GM12878 (cell line): ENCODE data around the gene SLC16A10. TPM values are rescaled to one million over a fixed set of nuclear protein-coding genes. Genes with fewer than 3 reads are reported as not detected.

Source experiments
- ASH2L ChIP-seq: fragments of 300-600, 200-600 bp; sonication (generic); IDR thresholded peaks from 2 replicates; pipeline ENCODE4 v1.6.1; 2017; ENCODE audit warnings: low read depth, mild to moderate bottlenecking, borderline replicate concordance
- ATF7 ChIP-seq: fragments of 450-650 bp; IDR thresholded peaks from 2 replicates; pipeline ENCODE4 v1.6.1; 2016; ENCODE audit warnings: low read depth, mild to moderate bottlenecking
- BCL11A ChIP-seq: IDR thresholded peaks from 2 replicates; pipeline ENCODE4 v1.6.1; 2011; ENCODE audit warnings: low read depth, low read length
- BHLHE40 ChIP-seq, 2 experiments: fragments of 450-650 bp in 1 of 2; IDR thresholded peaks; 2 replicates each; pipeline ENCODE4 v1.6.1; 2011 to 2017; ENCODE audit warnings: low read depth in 2 of 2, borderline replicate concordance in 1 of 2, improper control_type of control experiment in 1 of 2, low read length in 1 of 2, mild to moderate bottlenecking in 1 of 2
- DPF2 ChIP-seq: fragments of 450-650 bp; IDR thresholded peaks from 2 replicates; pipeline ENCODE4 v1.6.1; 2017; ENCODE audit warnings: mild to moderate bottlenecking
- IRF4 ChIP-seq: IDR thresholded peaks from 2 replicates; pipeline ENCODE4 v1.6.1; 2011; ENCODE audit warnings: low read depth, low read length
- KAT2A ChIP-seq: conservative IDR thresholded peaks from 2 replicates; pipeline ENCODE4 v1.6.1; 2011; ENCODE audit warnings: low read depth, low read length; ENCODE audit not compliant: control insufficient read depth
- LARP7 ChIP-seq: fragments of 450-650 bp; IDR thresholded peaks from 2 replicates; pipeline ENCODE4 v1.6.1; 2017; ENCODE audit warnings: mild to moderate bottlenecking
- SREBF2 ChIP-seq: IDR thresholded peaks from 2 replicates; pipeline ENCODE4 v1.6.1; 2012; ENCODE audit warnings: mild to moderate bottlenecking, low read length
- YBX1 ChIP-seq: fragments of 450-650 bp; IDR thresholded peaks from 2 replicates; pipeline ENCODE4 v1.6.1; 2016; ENCODE audit warnings: antibody characterized with exemption
- ZNF217 ChIP-seq: fragments of 450-650 bp; IDR thresholded peaks from 2 replicates; pipeline ENCODE4 v1.6.1; 2017; ENCODE audit warnings: antibody characterized with exemption, mild to moderate bottlenecking
- polyA plus RNA-seq, 11 experiments: library from polyadenylated mRNA; depleted of rRNA in 4 of 11; unstranded in 6 of 11; stranded (reverse) in 5 of 11; fragments of >200 nt; fragmentation: Nextera tagmentation in 4 of 11; fragmentation: Illumina TruSeq in 1 of 11; extraction: Ambion mirVana in 4 of 11; extraction: Trizol in 1 of 11; gene quantifications; 1 replicate in 1 of 11; 2 replicates in 10 of 11; pipeline versions ENCODE4 v1.2.1 to v1.2.3, GENCODE V29; 2011 to 2016; ENCODE audit warnings: inconsistent platforms in 2 of 11, missing spikeins in 2 of 11, low read depth in 1 of 11
- total RNA-seq, 4 experiments: library from RNA; depleted of rRNA in 3 of 4; stranded (reverse); fragments of >200 nt in 3 of 4; fragmentation: Illumina TruSeq in 1 of 4; extraction: Trizol in 1 of 4; gene quantifications; 2 replicates each; pipeline versions ENCODE4 v1.2.1 to v1.2.3, GENCODE V29; 2013 to 2021
- TF ChIP-seq, protein P1 (sequence below): IDR thresholded peaks from 2 replicates; pipeline ENCODE4 v1.6.1; 2011; ENCODE audit warnings: mild to moderate bottlenecking, low read depth, low read length, moderate library complexity; ENCODE audit not compliant: insufficient replicate concordance
- TF ChIP-seq, protein P2 (sequence below): IDR thresholded peaks from 2 replicates; pipeline ENCODE4 v1.6.1; 2012; ENCODE audit warnings: improper control_type of control experiment, low read depth, low read length; ENCODE audit not compliant: insufficient replicate concordance
- TF ChIP-seq, protein P3 (sequence below): fragments of 450-650 bp; IDR thresholded peaks from 2 replicates; pipeline ENCODE4 v1.6.1; 2017; ENCODE audit warnings: mild to moderate bottlenecking, moderate library complexity
- TF ChIP-seq, protein P4 (sequence below): fragments of 450-650 bp; conservative IDR thresholded peaks from 2 replicates; pipeline ENCODE4 v1.6.1; 2017; ENCODE audit warnings: mild to moderate bottlenecking, moderate library complexity
- TF ChIP-seq, protein P5 (sequence below): IDR thresholded peaks from 2 replicates; pipeline ENCODE4 v1.6.1; 2011; ENCODE audit warnings: low read depth, low read length, improper control_type of control experiment, borderline replicate concordance

The SLC16A10 gene
- total and polyA plus RNA-seq, 10 of the 15 experiments (the other 5 are each of a cell fraction or from before 2014, with no cell fraction given) = 2.3 to 19.0 (median 8.0) TPM

DNA sequence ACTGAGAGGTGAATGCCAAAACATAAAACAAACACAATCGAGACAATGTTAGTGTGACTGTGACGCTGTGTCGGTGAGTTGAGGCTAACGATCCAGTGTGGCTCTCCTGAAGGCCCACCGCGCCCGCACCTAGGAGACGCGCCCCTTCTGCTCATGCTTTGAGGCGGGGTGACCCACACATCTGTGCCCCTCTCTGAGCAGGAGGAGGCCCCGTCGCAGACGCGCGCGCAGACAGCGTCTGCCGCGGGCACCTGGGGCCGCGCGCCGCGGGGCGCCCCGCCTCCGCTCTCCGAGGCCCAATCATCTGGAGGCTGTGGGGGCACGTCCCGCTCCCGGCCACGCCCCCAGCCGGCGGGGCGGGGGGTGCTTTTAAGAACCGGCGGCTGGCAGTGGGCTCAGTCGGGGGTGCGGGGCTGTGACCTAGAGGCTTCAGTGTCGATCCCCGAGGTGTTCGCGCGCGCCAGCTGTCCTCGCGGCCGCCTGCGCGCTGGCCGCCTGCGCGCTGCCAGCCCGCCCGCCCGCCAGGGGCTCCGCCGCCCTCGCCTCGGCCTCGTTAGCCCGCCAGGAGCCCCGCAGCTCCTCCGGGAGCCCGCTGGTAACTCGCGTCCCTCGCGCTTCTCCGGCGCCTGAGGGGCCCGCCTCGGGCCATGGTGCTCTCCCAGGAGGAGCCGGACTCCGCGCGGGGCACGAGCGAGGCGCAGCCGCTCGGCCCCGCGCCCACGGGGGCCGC is at the start of gene SLC16A10 (continued):
- TF ChIP-seq BHLHE40 (IDR thresholded peaks at IDR 0.05; ENCODE audit: borderline replicate concordance in 1 of 2, low read depth in 2 of 2, low read length in 1 of 2) = peak in 1 of 2 experiments; percentile 41; a peak in 1 of 4 replicates
- TF ChIP-seq, protein P1, sequence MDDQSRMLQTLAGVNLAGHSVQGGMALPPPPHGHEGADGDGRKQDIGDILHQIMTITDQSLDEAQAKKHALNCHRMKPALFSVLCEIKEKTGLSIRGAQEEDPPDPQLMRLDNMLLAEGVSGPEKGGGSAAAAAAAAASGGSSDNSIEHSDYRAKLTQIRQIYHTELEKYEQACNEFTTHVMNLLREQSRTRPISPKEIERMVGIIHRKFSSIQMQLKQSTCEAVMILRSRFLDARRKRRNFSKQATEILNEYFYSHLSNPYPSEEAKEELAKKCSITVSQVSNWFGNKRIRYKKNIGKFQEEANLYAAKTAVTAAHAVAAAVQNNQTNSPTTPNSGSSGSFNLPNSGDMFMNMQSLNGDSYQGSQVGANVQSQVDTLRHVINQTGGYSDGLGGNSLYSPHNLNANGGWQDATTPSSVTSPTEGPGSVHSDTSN = no peak
- TF ChIP-seq LARP7 = 0 out of 2 replicates have a peak, but pooled peaks have one; percentile 44
- TF ChIP-seq, protein P2, sequence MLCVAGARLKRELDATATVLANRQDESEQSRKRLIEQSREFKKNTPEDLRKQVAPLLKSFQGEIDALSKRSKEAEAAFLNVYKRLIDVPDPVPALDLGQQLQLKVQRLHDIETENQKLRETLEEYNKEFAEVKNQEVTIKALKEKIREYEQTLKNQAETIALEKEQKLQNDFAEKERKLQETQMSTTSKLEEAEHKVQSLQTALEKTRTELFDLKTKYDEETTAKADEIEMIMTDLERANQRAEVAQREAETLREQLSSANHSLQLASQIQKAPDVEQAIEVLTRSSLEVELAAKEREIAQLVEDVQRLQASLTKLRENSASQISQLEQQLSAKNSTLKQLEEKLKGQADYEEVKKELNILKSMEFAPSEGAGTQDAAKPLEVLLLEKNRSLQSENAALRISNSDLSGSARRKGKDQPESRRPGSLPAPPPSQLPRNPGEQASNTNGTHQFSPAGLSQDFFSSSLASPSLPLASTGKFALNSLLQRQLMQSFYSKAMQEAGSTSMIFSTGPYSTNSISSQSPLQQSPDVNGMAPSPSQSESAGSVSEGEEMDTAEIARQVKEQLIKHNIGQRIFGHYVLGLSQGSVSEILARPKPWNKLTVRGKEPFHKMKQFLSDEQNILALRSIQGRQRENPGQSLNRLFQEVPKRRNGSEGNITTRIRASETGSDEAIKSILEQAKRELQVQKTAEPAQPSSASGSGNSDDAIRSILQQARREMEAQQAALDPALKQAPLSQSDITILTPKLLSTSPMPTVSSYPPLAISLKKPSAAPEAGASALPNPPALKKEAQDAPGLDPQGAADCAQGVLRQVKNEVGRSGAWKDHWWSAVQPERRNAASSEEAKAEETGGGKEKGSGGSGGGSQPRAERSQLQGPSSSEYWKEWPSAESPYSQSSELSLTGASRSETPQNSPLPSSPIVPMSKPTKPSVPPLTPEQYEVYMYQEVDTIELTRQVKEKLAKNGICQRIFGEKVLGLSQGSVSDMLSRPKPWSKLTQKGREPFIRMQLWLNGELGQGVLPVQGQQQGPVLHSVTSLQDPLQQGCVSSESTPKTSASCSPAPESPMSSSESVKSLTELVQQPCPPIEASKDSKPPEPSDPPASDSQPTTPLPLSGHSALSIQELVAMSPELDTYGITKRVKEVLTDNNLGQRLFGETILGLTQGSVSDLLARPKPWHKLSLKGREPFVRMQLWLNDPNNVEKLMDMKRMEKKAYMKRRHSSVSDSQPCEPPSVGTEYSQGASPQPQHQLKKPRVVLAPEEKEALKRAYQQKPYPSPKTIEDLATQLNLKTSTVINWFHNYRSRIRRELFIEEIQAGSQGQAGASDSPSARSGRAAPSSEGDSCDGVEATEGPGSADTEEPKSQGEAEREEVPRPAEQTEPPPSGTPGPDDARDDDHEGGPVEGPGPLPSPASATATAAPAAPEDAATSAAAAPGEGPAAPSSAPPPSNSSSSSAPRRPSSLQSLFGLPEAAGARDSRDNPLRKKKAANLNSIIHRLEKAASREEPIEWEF = no peak
- TF ChIP-seq IRF4 = no peak
- TF ChIP-seq SREBF2 = no peak
- TF ChIP-seq ASH2L = 0 out of 2 replicates have a peak, but pooled peaks have one; percentile 42
- TF ChIP-seq, protein P3, sequence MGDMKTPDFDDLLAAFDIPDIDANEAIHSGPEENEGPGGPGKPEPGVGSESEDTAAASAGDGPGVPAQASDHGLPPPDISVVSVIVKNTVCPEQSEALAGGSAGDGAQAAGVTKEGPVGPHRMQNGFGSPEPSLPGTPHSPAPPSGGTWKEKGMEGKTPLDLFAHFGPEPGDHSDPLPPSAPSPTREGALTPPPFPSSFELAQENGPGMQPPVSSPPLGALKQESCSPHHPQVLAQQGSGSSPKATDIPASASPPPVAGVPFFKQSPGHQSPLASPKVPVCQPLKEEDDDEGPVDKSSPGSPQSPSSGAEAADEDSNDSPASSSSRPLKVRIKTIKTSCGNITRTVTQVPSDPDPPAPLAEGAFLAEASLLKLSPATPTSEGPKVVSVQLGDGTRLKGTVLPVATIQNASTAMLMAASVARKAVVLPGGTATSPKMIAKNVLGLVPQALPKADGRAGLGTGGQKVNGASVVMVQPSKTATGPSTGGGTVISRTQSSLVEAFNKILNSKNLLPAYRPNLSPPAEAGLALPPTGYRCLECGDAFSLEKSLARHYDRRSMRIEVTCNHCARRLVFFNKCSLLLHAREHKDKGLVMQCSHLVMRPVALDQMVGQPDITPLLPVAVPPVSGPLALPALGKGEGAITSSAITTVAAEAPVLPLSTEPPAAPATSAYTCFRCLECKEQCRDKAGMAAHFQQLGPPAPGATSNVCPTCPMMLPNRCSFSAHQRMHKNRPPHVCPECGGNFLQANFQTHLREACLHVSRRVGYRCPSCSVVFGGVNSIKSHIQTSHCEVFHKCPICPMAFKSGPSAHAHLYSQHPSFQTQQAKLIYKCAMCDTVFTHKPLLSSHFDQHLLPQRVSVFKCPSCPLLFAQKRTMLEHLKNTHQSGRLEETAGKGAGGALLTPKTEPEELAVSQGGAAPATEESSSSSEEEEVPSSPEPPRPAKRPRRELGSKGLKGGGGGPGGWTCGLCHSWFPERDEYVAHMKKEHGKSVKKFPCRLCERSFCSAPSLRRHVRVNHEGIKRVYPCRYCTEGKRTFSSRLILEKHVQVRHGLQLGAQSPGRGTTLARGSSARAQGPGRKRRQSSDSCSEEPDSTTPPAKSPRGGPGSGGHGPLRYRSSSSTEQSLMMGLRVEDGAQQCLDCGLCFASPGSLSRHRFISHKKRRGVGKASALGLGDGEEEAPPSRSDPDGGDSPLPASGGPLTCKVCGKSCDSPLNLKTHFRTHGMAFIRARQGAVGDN = no peak
- TF ChIP-seq BCL11A = no peak
- TF ChIP-seq, protein P4, sequence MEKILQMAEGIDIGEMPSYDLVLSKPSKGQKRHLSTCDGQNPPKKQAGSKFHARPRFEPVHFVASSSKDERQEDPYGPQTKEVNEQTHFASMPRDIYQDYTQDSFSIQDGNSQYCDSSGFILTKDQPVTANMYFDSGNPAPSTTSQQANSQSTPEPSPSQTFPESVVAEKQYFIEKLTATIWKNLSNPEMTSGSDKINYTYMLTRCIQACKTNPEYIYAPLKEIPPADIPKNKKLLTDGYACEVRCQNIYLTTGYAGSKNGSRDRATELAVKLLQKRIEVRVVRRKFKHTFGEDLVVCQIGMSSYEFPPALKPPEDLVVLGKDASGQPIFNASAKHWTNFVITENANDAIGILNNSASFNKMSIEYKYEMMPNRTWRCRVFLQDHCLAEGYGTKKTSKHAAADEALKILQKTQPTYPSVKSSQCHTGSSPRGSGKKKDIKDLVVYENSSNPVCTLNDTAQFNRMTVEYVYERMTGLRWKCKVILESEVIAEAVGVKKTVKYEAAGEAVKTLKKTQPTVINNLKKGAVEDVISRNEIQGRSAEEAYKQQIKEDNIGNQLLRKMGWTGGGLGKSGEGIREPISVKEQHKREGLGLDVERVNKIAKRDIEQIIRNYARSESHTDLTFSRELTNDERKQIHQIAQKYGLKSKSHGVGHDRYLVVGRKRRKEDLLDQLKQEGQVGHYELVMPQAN = 0 out of 2 replicates have a peak, but pooled peaks have one; percentile 22
- TF ChIP-seq YBX1 = no peak
- no peak for TF ChIP-seq ZNF217
- TF ChIP-seq DPF2 = 0 out of 2 replicates have a peak, but pooled peaks have one; percentile 40
- no peak for TF ChIP-seq KAT2A
- TF ChIP-seq, protein P5, sequence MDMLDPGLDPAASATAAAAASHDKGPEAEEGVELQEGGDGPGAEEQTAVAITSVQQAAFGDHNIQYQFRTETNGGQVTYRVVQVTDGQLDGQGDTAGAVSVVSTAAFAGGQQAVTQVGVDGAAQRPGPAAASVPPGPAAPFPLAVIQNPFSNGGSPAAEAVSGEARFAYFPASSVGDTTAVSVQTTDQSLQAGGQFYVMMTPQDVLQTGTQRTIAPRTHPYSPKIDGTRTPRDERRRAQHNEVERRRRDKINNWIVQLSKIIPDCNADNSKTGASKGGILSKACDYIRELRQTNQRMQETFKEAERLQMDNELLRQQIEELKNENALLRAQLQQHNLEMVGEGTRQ = no peak
- no peak for TF ChIP-seq ATF7
